HG03025 (cell line): ENCODE measurements around the gene MPHOSPH6.
"Not testable (repeated sequence)": the region's sequence is repeated elsewhere in the genome, so short reads cannot be mapped to it uniquely, and the experiment has no call there.

Experiments used
- ATAC-seq: cut with Tn5 transposase; IDR thresholded peaks from one replicate; pipeline ENCODE4 v1.9.1; 2021; ENCODE audit warnings: mild to moderate bottlenecking, moderate library complexity; ENCODE audit not compliant: unreplicated experiment, low FRiP score

MPHOSPH6 gene

DNA sequence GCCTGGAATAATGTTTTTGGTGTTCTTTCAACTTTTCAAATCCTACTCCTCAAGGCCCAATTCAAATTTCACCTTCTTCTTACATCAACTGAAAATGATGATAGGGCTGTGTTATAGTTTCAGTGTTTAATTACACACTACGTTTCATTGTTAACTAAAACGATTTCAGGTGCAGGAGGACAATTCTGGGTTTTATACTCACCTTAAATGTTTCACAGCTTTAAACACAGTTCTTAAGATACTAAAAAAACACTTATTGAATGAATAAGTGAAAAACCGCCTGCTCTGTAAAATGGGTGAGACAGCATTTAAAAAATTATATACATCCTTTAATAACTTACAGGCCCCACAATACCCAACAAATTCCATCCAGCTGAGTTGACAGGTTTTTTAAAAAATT, 6.2 kb upstream of the MPHOSPH6 start:
- ATAC-seq, result no peak

DNA sequence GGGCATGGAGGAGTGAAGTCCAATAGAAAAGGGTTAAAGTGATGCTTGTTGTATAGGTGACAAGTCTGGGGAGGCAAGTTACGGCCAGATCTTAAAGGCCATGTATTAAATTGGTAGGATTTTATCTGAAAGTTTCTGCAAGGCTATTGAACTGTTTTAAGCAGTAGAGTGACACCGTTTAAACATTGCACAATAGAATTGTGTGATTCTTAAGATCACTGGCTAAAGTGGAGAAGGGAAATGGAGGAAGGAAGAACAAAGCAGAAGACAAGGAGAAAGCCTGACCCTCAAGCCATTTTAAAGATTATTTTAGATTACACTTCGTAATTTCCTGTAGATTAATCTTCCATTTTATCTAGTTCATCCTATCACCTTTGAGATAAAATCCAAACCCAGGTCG, 5.6 kb upstream of the MPHOSPH6 start:
- no peak for ATAC-seq

DNA sequence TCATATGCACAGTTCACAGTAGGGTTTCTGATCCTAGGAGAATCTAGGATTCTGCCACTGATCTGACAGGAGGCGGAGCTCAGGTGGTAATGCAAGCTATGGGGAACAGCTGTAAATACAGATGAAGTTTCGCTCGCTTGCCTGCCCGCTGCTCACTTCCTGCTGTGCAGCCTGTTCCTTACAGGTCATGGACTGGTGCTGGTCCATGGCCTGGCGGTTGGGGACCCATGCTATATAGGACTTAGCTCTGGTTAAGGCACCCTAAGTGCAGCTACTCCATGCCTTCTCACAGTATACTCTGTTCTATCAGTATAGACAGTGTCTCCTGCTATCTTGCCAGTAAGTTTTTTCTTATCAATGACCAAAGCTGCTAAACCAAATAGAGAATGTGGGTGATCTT, 2.4 kb downstream of the MPHOSPH6 start:
- no peak for ATAC-seq

DNA sequence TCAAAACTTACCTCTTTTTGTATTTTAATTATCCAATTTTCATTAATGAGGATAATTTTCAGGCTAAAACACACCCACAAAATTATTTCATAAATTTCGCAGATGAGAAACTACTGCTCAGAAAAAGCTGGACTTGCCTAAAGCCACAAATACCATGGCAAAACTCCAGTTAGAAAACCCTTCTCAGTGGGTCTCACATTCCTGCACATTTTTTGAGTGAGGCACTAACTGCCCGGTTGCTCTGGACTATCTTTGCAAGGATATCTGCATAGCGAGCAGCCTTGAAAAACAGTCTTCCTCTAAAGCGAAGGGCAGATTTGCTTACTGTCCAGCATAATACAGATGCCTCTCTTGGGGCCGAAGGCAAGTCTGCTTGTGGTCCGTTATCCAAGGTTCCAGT, 9.8 kb downstream of the MPHOSPH6 start:
- no peak for ATAC-seq

DNA sequence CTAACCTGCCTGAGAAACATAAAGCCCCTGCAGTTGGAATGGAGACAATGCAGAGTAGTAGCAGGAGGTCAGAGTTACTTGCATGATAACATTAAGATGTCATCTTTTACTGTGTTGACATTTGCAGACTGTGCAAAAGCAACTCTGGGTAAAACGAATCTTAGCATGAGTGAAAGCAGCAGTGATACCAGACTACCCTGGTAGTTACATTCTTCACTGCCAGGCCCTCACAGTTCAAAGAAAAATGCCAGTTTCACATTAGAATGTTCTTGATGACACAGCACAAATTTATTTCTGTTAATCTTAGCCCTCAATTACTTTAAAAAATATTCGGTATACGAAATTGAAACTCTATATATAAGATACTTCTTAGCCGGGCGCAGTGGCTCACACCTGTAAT, 12.2 kb downstream of the MPHOSPH6 start:
- no peak for ATAC-seq

DNA sequence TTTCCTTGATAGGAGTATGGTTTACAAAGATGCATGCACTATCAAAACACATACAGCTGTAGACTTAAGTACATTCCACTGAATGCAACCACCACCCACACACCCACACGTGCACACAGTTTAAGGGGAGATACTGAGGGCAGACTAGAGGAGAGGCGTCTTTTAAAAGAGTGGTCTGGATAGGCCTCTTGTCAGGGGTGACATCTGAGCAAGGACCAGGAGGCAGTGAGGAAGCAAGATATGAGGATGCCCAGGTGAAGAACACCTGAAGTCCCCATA, 12.6 kb downstream of the MPHOSPH6 start:
- ATAC-seq, result no peak

DNA sequence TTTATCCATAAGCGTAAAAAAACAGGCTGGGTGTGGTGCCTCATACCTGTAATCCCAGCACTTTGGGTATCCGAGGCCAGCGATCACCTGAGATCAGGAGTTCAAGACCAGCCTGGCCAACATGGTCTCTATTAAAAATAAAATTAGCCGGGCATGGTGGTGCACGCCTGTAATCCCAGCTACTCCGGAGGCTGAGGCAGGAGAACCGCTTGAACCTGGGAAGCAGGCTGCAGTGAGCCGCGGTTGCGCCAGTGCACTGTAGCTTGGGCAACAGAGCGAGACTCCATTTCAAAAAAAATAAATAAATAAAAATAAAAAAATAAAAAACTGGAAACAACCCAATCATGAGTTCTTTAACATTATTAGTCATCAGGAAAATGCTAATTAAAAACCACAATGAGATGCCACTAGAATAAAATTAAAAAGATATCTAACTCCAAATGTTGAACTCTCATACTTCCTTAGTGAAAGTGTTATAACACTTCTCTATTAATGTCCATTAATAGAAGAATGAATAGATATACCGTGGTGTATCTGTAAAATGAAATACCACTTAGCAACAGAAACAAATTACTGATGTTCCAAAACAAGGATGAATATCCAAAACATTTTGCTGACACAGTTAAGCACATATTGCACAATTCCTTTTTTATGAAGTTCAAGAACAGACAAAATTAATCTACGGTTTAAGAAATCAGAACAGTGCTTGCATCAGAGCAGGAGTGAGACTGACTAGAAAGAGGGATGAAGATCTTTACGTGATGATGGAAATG, 13.1 kb downstream of the MPHOSPH6 start:
- no peak for ATAC-seq

DNA sequence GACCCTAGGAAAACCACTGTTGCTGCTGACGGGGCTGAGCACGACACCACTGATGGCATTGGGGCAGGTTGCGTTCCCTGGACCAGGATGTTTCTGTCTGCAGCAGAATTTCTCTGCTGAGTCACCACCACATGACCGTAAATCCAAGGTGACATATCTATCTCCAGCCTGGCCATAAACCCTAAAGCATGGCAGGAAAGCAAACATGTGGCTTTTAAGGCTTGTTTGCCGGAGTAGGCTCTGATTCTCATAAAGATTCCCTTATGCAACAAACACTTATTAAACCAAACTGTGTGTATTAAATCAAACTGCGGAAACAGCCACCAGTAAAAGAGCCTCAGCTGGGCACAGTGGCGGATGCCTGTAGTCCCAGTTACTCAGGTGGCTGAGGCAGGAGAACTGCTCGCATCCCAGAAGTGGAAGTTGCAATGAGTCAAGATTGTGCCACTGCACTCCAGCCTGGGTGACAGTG, 17.3 kb downstream of the MPHOSPH6 start:
- no peak for ATAC-seq

DNA sequence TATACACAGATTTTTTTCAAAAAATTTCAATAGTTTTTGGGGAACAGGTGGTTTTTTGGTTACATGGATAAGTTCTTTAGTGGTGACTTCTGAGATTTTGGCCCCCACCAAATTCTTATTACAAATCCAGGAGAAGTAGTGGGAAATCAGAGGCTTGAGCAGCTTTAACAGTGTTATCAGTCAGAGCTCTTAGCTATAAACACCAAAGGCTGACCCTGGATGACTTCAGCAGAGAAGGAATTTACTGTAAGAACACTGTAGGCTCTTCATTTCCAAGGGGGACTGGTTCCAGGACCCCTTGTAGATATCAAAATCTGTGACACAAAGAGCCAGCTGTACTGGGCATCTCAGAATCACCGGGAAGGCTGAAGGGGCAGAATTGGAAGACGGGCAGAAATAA, 17.8 kb downstream of the MPHOSPH6 start:
- no peak for ATAC-seq

DNA sequence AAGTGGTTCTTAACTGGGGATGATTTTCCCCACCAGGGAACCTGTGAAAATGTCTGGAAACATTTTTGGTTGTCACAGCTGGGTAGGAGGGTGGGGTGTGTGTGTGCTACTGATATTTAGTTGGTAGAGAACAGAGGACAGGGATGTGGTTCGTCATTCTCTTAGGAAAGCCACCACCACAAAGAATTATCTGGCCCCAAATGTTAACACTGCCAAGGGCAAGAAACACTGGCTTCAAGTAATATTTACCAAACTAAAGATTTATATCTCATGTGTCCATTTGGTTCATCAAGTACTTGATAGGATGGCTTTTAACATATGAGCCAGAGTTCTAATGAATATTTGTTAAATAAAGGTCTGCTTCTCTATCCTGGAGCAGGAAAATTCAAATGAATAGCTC, 19.5 kb downstream of the MPHOSPH6 start:
- no peak for ATAC-seq

DNA sequence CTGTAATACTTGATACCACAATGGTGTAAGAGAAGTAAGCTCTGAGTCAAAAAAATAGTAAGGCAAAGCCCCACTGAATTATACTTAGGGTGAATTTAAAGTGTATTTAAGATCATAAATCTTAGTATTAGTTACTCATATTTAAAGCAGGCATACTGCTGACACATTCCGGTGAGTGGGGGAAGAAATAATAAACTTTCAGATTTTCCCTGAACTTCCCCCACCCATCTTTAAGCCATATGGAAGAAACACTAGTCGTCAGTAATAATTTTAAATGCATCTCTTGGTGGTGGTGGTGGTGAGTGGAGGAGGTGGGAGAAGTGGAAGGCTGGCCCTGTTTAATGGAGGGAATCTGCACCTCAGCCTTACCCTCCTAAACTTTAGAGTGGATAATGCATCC, 20.5 kb downstream of the MPHOSPH6 start:
- ATAC-seq, result no peak

DNA sequence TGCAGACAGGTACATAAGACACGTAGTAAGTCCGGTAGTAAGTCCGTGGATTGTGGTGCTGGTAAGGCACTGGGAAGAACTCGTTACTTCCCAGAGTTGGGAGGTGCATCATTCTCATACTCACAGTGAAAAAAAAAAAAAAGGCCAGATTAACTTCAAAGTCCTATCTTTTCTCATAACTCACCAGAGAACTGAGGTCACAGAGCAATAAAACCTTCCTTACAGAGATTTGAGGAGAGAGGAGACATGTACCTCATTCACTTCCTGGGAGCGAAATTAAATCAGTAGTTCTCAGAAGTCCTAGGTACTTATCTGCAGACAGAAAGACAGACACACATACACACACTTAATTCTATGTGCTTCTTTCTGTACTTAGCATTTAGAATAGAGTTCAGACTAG, 22.5 kb downstream of the MPHOSPH6 start:
- no peak for ATAC-seq

DNA sequence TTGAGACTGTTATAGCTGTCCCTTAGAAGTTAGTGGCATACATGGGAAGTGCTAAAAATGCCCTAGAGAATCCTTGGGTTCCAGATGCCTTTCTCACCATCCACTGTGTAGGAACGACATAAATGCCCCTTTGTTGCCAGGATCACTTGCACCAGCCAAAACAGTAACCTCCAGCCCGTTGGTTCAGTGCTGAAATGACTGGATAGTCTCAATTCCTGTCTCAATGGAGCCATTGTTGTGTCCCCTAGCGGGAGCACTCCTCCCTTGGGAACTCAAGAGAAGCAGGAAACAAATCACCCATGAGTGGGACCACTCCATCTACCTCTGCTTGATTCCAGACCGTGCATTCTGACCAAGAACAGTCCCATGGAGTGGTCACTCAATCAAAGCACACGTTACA, 23.1 kb downstream of the MPHOSPH6 start:
- no peak for ATAC-seq

DNA sequence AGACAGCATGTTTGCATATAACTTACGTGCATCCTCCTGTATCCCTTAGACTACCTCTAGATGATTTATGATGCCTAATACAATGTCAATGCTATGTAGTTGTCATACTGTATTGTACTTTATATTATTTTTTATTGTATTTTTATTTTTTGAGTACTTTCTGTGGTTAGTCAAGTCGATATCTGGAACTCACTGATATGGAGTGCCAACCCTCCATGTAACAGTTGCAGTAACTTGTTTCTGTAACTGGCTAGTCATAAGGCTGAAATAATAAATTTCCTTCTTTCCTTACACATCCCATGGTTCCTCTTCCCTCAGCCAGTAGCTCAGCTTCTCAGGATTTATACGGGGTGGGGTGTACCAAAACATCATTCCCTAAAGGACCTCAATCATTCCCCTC, 23.5 kb downstream of the MPHOSPH6 start:
- ATAC-seq, result no peak

DNA sequence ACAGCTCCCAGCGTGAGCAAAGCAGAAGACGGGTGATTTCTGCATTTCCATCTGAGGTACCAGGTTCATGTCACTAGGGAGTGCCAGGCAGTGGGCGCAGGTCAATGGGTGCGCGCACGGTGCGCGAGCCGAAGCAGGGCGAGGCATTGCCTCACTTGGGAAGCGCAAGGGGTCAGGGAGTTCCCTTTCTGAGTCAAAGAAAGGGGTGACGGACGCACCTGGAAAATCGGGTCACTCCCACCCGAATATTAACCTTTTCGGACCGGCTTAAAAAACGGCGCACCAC, 30.8 kb downstream of the MPHOSPH6 start:
- not testable (repeated sequence) for ATAC-seq

DNA sequence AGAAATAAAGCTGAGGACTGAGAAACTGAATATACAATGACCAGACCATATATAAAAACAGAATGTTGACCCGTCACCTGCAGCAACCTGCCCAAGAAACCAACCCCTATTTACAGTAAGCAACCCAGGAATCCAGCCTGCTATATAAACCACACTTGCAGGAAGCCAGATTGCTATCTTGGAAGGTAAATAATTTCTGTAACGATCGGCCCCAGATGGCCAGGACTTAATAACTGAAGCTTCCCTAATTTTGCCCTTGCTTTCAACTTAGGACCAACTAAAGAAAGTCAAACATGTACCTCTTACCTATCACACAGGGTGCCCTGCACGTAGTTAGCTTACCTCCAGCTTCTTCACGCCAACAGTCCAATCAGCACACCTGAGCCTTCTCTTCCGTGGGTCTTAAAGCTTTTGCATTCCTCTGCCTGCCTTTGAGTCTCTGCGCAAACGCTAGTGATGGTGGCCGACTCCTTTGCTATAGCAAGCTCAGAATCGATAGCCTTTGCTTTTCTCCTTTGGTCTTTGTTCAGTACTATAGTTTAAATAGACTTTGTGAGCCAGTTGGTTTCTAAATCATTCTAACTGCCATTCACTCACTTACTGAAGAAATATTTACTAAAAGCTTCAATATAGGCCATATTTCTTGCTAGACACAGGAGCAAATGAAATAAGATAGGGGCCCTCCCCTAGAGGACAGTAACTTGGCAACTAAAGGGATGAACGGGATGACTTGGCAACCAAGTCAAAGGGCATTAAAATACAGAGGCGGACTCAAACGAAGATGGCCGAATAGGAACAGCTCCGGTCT, 31.3 kb downstream of the MPHOSPH6 start:
- ATAC-seq, result no peak

DNA sequence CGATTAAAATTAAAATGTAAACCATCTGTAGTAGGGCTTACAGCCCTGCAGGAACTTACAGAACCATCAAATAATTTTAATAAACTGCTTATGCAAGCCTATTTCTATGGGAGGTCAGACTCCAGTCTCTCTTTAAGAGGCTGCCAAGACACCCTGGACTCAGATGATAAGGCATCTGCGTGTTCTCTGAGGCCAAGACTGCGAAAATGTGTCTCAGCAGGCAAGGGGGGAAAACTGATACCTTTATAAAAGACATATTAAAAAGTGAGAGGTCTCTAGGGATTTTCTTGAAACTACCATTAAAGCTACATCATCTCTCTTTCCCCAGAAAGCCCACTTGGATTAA, 32.2 kb downstream of the MPHOSPH6 start:
- ATAC-seq, result no peak

DNA sequence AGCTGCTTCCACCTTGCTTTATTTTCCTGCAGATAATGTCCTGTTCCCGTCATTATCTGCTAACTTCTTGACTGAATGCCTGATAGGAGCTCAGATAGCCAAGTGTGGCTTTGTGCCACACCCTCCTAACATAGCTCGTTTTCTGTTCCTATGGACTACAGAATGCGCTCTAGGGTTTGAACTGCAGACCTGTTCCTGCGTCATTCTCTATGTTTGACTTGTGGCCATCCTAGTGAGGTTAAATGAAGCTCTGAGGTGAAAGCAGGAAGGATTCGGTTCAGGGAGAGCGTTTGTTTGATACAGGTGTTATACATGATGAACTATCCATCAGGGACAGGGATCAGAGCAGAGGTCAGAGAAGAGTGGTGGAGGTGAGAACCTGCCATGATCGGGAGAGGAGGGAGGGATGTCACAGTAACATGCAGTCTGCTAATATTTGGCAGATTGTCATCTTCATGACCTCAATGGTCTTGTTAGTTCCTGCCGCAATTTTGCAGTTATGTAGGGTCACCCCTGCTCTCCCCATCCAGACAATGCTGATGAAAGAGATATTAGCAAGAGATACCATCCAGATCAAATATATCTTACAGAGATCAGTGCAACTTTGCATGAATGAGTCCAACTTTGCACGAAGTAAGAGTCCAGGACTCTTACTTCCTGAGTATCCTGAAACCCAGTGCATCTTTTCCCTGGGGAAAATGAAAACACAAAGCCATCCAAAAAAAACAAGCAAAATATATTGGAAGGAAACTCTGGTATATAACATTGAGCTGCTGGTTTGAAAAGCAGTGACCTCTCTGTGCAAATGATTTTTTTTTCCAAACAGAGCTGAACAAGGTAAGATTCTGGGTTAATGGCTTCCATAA, 32.8 kb downstream of the MPHOSPH6 start:
- no peak for ATAC-seq

DNA sequence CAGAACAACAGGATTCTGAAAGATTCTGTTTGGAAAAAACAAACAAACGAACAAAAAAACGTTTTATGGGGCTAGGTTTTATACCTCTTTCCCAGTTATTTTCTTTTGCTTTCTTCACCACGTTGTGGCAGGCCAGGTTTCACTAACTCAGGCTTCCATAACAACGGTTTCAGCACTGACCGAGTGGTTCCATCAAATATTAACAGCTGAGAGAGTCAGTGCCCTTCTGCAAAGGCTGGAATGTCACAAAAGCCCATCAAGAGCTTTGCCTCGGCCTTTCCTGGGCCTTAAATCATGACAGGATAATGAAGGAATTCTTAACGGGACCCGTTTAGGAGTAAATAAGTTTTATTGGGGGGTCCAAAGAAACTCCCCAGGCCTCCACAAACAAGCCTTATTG, 34.2 kb downstream of the MPHOSPH6 start:
- no peak for ATAC-seq

DNA sequence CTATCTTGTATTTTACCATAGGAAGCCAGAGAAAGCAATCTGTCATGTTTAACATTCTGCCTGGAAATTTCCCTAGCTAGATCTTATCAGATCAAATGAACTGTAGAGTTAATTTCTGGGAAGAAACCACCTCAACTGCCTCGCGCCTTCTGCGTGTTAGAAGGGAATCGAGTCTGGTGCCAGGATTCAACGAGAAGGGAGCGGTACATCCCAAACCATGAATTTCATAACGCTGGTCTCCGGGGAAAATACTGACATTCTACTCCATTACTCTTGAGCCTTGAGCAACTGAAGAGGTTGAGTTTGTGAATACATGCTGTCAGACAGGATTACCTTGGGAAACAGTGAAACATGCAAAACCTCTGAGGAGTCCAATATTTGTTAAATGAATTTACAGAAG, 35.2 kb downstream of the MPHOSPH6 start:
- no peak for ATAC-seq

DNA sequence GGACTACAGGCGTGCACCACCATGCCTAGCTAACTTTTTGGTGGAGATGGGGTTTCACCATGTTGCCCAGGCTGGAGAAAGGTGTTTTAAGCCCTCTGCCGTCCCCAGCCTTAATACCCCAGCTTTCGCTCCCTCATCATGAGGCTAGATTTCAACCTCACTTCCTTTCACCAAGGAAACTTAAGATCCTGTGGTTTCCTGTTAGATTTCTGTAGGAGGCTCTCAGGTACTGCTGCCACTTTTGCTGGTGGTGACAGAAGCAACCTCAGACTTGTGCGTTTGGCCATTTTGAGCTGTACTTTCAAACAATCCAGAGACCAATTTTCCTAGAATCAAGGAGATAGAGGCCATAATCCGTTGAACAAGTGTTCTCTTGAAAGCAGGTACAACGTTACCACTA, 36.2 kb downstream of the MPHOSPH6 start:
- ATAC-seq, result no peak

DNA sequence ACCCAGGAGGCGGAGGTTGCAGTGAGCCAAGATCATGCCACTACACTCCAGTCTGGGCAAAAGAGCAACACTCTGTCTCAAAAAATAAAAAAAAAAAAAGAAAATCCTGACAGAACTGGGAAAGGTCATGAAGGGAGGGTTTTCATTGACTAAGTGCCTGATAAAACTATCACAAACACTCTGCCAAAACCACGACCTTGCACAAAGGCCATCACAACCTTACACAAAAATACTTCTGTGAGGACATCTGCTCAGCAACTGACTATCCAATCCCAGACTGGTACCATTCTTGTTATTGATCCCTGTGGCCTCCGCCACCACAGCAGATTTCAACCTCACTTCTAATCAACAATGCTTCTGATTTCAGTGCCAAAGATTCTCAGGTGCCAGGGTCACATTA, 40.1 kb downstream of the MPHOSPH6 start:
- no peak for ATAC-seq
